IPS-15b (cell line): ENCODE measurements around the gene AGRN.
"Not testable (repeated sequence)": the region's sequence is repeated elsewhere in the genome, so short reads cannot be mapped to it uniquely, and the experiment has no call there.

Source experiments
- H3K27me3 ChIP-seq: one replicate; pipeline ENCODE4 v1.6.1; 2013; ENCODE audit warnings: low read length; ENCODE audit not compliant: control insufficient read depth, insufficient read depth
- H3K36me3 ChIP-seq: one replicate; pipeline ENCODE4 v1.6.1; 2013; ENCODE audit warnings: low read length; ENCODE audit not compliant: control insufficient read depth, insufficient read depth
- H3K4me1 ChIP-seq: one replicate; pipeline ENCODE4 v1.6.1; 2013; ENCODE audit warnings: mild to moderate bottlenecking, low read length; ENCODE audit not compliant: control insufficient read depth, insufficient read depth
- H3K4me3 ChIP-seq: one replicate; pipeline ENCODE4 v1.5.1; 2013; ENCODE audit warnings: low read depth, low read length
- H3K9ac ChIP-seq: one replicate; pipeline ENCODE4 v1.6.1; 2013; ENCODE audit warnings: low read depth, mild to moderate bottlenecking, low read length
- H3K9me3 ChIP-seq: one replicate; pipeline ENCODE4 v1.6.1; 2013; ENCODE audit warnings: mild to moderate bottlenecking, low read length; ENCODE audit not compliant: control insufficient read depth, insufficient read depth

Gene AGRN

GRCh38 chr1:976791-977190 lies 43.1 kb upstream of the AGRN start:
- H3K4me3 ChIP-seq, H3K9me3 ChIP-seq, H3K36me3 ChIP-seq, H3K4me1 ChIP-seq, H3K9ac ChIP-seq: not testable (repeated sequence)
- peaks cover 11% of the 10 kb centered on the region for H3K27me3 ChIP-seq

- Histone ChIP-seq H3K9ac (no peak overlapping the region), H3K36me3 (no peaks in the 10 kb centered on the region), H3K27me3 (peaks cover 19% of the 10 kb centered on the region), H3K4me3 (no peak overlapping the region), H3K9me3 (no peaks in the 10 kb centered on the region), H3K4me1 (peaks cover 2% of the 10 kb centered on the region)
Measured at GRCh38 chr1:978069-978834, 41.7 kb upstream of the AGRN start.

- Histone ChIP-seq H3K4me3 (no peak overlapping the region), H3K36me3 (no peaks in the 10 kb centered on the region), H3K9me3 (no peaks in the 10 kb centered on the region), H3K9ac (no peak overlapping the region), H3K27me3 (peaks cover 22% of the 10 kb centered on the region), H3K4me1 (peaks cover 2% of the 10 kb centered on the region)
Measured at GRCh38 chr1:978835-979743, 40.8 kb upstream of the AGRN start.

GRCh38 chr1:979744-980072 lies 40.2 kb upstream of the AGRN start:
- Histone ChIP-seq H3K9ac (no peak overlapping the region), H3K27me3 (peaks cover 19% of the 10 kb centered on the region), H3K4me3 (no peak overlapping the region), H3K4me1 (peaks cover 2% of the 10 kb centered on the region), H3K36me3 (no peaks in the 10 kb centered on the region), H3K9me3 (no peaks in the 10 kb centered on the region)

- peaks cover 22% of the 10 kb centered on the region for H3K27me3 ChIP-seq
- H3K9ac ChIP-seq: no peak overlapping the region
- H3K4me1 ChIP-seq: peaks cover 2% of the 10 kb centered on the region
Measured at GRCh38 chr1:980137-980571, 39.8 kb upstream of the AGRN start.

GRCh38 chr1:980602-981395 lies 39.1 kb upstream of the AGRN start:
- H3K27me3 ChIP-seq: peaks cover 28% of the 10 kb centered on the region

More at GRCh38 chr1:980137-980571, 39.8 kb upstream of the AGRN start:
- Histone ChIP-seq H3K9me3 (no peaks in the 10 kb centered on the region), H3K4me3 (no peak overlapping the region), H3K36me3 (no peaks in the 10 kb centered on the region)

GRCh38 chr1:981491-981954 lies 38.4 kb upstream of the AGRN start:
- H3K27me3 ChIP-seq: peaks cover 32% of the 10 kb centered on the region
- no peak overlapping the region for H3K9ac ChIP-seq
- H3K36me3 ChIP-seq: no peaks in the 10 kb centered on the region
- H3K4me1 ChIP-seq: no peaks in the 10 kb centered on the region
- H3K9me3 ChIP-seq: no peaks in the 10 kb centered on the region
- H3K4me3 ChIP-seq: no peak overlapping the region

More at GRCh38 chr1:980602-981395, 39.1 kb upstream of the AGRN start:
- Histone ChIP-seq H3K4me1 (peaks cover under 1% of the 10 kb centered on the region), H3K9me3 (no peaks in the 10 kb centered on the region), H3K9ac (no peak overlapping the region), H3K4me3 (no peak overlapping the region), H3K36me3 (no peaks in the 10 kb centered on the region)

- no peak within 1 kb of the TSS for H3K9ac ChIP-seq
- H3K36me3 ChIP-seq: no peaks in the 10 kb centered on the region
Measured at GRCh38 chr1:981955-982558, 37.9 kb upstream of the AGRN start, which contains the start of gene PERM1. PERM1 (minus strand) TSS chr1:982093; CDS start chr1:981029, 1,064 bp downstream.

GRCh38 chr1:982765-983436 lies 37.0 kb upstream of the AGRN start:
- H3K36me3 ChIP-seq: no peaks in the 10 kb centered on the region

More at GRCh38 chr1:981955-982558, 37.9 kb upstream of the AGRN start, which contains the start of gene PERM1:
- Histone ChIP-seq H3K4me3 (no peak within 1 kb of the TSS), H3K9me3 (no peaks in the 10 kb centered on the region), H3K27me3 (peaks cover 33% of the 10 kb centered on the region), H3K4me1 (no peaks in the 10 kb centered on the region)

GRCh38 chr1:983798-984475 lies 36.0 kb upstream of the AGRN start:
- Histone ChIP-seq H3K4me3 (no peak overlapping the region), H3K4me1 (no peaks in the 10 kb centered on the region), H3K36me3 (no peaks in the 10 kb centered on the region)

More at GRCh38 chr1:982765-983436, 37.0 kb upstream of the AGRN start:
- Histone ChIP-seq H3K27me3 (peaks cover 34% of the 10 kb centered on the region), H3K9me3 (no peaks in the 10 kb centered on the region), H3K4me3 (no peak overlapping the region), H3K4me1 (no peaks in the 10 kb centered on the region), H3K9ac (no peak overlapping the region)

More at GRCh38 chr1:983798-984475, 36.0 kb upstream of the AGRN start:
- H3K9me3 ChIP-seq: no peaks in the 10 kb centered on the region
- H3K9ac ChIP-seq: no peak overlapping the region
- peaks cover 42% of the 10 kb centered on the region for H3K27me3 ChIP-seq
